ENCODE data around the gene SPDYE18.
"Not testable (repeated sequence)": the region's sequence is repeated elsewhere in the genome, so short reads cannot be mapped to it uniquely, and the experiment has no call there.

Gene SPDYE18, protein sequence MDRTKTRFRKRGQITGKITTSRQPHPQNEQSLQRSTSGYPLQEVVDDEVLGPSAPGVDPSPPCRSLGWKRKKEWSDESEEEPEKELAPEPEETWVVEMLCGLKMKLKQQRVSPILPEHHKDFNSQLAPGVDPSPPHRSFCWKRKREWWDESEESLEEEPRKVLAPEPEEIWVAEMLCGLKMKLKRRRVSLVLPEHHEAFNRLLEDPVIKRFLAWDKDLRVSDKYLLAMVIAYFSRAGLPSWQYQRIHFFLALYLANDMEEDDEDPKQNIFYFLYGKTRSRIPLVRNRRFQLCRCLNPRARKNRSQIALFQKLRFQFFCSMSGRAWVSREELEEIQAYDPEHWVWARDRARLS

DNA sequence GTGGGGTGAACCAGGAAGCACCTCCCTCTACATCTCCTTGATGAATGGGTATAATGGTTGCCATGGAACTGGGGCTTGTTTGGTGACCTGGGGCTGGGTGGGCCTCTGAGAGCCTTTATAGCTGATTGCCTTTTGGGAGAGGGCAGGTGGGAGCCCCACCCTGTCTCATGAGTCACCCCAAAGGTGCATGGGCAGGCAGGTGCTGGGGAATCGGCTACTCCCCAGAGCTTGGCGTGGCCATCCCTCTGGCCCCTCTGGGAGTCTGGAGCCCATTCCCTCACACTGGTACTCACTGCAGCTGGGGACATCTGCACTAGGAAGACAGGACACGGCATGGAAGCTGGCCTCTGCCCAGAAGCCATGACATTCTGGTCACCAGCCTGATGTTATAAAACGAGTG is at the start of gene SPDYE18:
Gene SPDYE18, minus strand, starts transcription at position 2 of the 400 bp plus-strand sequence. CDS start 2,046 bp downstream, outside the sequence.
- not testable (repeated sequence) for DNase-seq

GRCh38 chr7:77108362-77108761 is 46.0 kb upstream of the SPDYE18 start:
- not testable (repeated sequence) for DNase-seq

- DNase-seq = not testable (repeated sequence)
These were observed 45.3 kb upstream of the SPDYE18 start for GRCh38 chr7:77107659-77108058.

GRCh38 chr7:77105904-77106303 is 43.5 kb upstream of the SPDYE18 start:
- DNase-seq = not testable (repeated sequence)

GRCh38 chr7:77102671-77103070 is 40.3 kb upstream of the SPDYE18 start:
- not testable (repeated sequence) for DNase-seq

DNA sequence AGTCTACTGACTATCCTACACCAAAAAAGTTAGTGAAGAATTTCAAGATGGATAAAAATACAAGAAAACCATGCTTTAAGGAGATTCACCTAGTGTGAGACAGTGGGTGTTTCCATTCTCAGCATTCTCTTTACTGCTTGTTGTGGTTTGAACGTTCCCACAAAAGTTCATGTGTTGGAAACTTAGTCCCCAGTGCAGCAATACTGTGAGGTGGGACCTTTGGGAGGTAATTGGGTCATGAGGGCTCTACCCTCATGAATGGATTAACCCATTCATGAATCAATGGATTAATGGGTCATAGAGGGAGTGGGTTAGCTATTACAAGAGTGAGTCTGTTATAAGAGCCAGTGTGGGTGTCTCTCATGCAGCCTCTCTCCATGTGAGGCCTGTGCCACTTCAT is 38.8 kb upstream of the SPDYE18 start:
- DNase-seq = not testable (repeated sequence)

DNA sequence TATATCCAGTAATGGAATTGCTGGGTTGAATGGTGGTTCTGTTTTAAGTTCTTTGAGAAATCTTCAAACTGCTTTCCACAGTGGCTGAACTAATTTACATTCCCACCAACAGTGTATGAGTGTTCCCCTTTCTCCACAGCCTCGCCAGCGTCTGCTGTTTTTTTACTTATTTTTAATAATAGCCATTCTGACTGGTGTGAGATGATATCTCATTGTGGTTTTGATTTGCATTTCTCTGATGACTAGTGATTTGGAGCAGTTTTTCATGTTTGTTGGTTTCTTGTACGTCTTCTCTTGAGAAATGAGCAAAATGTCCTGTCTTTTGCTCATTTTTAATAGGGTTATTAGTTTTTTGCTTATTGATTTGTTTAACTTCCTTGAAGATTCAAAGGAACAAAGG is 38.1 kb upstream of the SPDYE18 start:
- DNase-seq = not testable (repeated sequence)

GRCh38 chr7:77092301-77092700 is 29.9 kb upstream of the SPDYE18 start:
- not testable (repeated sequence) for DNase-seq

DNA sequence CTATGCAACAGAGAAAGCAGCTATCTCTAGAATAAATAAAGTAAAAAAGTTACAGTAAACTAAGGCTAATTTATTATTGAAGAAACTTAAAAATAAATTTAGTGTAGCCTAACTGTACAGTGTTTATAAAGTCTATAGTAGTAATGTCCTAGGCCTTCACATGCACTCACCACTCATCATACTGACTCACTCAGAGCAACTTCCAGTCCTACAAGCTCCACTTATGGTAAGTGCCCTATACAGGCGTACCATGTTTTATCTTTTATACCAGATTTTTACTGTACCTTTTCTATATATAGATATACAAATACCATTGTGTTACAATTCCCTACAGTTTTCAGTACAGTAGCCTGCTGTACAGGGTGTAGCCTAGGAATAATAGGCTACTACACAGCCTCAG is 19.8 kb upstream of the SPDYE18 start:
- DNase-seq = not testable (repeated sequence)

GRCh38 chr7:77080236-77080635 is 17.9 kb upstream of the SPDYE18 start:
- not testable (repeated sequence) for DNase-seq

GRCh38 chr7:77079624-77080023 is 17.3 kb upstream of the SPDYE18 start:
- not testable (repeated sequence) for DNase-seq

DNA sequence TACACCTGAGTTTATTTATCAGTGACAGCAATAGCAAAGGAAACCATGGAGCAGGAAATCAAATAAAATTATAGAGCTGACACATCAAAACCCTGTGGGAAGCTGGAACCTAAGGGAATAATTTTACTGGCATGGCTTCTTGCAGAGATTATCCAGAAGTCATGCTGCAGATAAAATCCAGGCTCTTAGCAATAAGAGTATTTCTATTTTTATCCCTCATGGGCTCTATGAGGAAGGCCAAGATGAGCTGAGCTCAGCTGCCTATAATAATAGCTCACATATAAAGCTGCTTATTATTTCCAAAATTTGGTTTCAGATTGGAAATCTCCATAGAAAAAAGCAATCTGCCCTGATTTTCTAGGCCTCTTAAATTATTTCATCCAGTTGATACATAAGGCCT is 16.8 kb upstream of the SPDYE18 start:
- not testable (repeated sequence) for DNase-seq

- not testable (repeated sequence) for DNase-seq
These were observed 14.7 kb upstream of the SPDYE18 start for GRCh38 chr7:77077060-77077459.

GRCh38 chr7:77074786-77075396 is 12.5 kb upstream of the SPDYE18 start:
- not testable (repeated sequence) for DNase-seq

DNA sequence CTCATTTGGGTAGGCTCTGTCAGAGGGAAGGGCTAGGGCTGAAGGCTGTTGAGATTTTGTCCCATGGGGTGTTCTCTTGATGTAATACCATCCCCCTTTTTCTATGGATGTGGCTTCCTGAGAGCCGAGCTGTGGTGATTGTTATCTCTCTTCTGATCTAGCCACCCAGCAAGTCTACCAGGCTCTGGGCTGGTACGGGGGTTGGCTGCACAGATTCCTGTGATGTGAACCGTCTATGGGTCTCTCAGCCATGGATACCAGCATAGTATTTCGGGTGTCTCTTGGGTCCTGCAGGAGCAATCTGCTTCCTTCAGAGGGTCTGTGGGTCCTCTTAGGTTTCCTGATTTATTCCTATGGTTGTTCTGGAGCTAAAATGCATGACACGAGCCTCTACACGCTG is 8.8 kb upstream of the SPDYE18 start:
- DNase-seq = not testable (repeated sequence)

GRCh38 chr7:77065869-77066268 is 3.5 kb upstream of the SPDYE18 start:
- DNase-seq = not testable (repeated sequence)

DNA sequence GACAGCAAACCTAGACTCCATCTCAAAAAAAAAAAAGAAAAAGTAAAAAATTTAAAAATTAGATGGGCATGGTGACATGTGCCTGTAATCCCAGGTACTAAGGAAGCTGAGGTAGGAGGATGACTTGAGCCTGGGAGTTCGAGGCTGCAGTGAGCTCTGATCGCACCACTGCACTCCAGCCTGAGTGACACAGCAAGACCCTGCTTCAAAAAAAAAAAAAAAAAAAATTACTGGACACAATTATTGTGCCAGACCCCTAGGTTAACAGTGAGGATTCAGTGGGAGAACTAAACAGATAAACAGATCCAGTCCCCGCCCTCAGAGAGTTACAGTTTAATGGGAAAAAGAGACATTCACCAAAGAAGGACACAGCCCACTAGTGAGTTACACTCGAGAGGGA is 1.4 kb upstream of the SPDYE18 start:
- not testable (repeated sequence) for DNase-seq

GRCh38 chr7:77032261-77032660 is 30.1 kb downstream of the SPDYE18 start, which contains the start of gene SPDYE17:
Gene SPDYE17 (minus strand): TSS chr7:77032361. CDS start chr7:77030570, 1,791 bp downstream.
- DNase-seq = not testable (repeated sequence)

DNA sequence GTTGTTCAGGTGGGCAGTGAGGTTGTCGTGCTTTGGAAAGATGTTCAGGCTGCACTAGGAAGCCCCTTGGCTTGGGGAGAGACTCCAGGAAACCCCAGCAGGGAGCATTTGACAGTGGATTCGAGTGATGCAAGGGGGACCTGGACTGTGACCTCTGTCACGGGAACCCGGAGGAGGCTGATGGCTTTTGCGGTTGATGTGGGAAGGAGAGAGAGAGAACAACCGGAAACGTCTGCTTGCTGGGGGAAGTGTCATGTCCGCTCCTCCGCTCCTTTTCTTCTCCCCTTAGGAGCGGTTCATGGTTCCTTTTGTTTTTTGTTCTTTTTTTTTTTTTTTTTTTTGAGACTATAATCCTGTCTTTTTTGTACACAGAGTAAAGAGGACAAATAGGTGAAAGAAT is 36.0 kb downstream of the SPDYE18 start:
- not testable (repeated sequence) for DNase-seq

DNA sequence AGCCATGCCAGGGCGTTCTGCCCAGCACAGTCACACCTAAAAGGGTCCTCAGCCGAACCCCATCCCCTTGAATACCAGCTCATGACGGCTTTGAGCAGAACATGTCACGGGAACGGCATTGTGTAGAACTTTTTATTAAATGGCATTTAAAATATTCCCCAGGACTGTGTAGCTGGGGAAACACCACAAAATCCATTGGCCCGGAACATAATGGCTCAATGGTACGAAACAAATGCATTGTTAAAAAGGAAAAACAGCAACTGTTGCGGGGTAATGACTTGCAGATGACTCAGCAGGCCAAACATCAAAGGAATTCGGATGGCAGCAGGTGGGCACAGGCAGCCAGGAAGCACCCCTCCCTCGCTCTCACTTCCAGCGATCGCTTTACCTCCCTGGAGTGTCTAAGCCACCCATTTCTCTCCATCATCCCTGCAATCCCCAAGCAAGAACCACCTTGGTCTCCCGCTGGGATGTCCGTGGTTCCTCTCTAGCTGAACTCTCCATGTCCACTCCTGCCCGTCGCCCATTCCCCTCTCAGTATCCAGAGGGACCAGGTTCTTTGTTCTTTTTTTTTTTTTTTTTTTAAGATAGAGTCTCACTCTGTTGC is 52.2 kb downstream of the SPDYE18 start:
- DNase-seq = not testable (repeated sequence)

DNA sequence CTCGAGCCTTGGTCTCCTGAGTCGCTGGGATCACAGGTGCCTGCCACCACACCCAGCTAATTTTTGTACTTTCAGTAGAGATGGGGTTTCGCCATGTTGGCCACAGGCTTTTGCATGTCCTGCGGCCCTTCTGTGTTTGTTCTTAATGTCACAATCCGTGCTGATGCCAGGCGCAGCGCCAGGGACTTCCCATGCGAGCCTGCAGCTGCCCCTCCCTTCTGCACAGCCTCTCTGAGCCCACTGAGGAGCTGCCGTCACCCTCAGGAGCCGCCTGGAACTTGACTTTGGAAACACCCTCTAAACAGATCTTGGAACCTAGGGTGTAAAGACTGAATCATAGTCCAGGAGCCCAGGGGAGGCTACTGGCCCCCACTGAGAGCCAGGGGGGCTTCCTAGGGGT is 54.4 kb downstream of the SPDYE18 start:
- peak in 2 of 58 donors; percentile 33 to 57 for DNase-seq
